ENCODE measurements around the gene PPA1. TPM values are rescaled to one million over a fixed set of nuclear protein-coding genes. Genes with fewer than 3 reads are reported as not detected.

The PPA1 gene
- total and polyA plus RNA-seq, 8 donors, result 83.5 to 122 (median 102) TPM

DNA sequence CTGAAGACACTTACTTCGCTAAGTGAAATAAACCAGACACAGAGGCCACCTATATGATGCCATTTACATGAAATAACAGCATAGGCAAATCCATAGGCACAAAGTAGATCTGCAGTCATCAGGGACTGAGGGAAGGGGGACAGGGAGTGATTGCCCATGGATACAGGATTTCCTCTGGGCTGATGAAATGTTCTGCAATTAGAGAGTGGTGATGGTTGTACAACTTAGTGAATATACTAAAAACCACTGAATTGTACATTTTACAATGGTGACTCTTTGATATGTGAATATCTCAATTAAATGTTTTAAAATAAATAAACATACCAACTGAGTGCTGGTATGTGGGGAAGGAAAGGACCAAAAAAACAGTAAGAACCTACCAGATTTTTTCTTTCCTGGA is 20.4 kb downstream of the PPA1 start:
- Histone ChIP-seq H3K9me3 (no peaks in the 10 kb centered on the region), H3K4me3 (no peak overlapping the region), H3K36me3 (peaks cover 3 to 57% (median 29%) of the 10 kb centered on the region in 3 donors), H3K4me1 (no peaks in the 10 kb centered on the region), H3K27me3 (no peaks in the 10 kb centered on the region), H3K27ac (no peak overlapping the region)
- FAIRE-seq (no peak), ATAC-seq (no peak), DNase-seq (no peak)
- WGBS, 2 donors, result 94 to 97% methylated on average over 1 of the region's 1 CpG
- intact Hi-C loops (cut with DNase I), result no loop called here
- TF ChIP-seq, protein P1, sequence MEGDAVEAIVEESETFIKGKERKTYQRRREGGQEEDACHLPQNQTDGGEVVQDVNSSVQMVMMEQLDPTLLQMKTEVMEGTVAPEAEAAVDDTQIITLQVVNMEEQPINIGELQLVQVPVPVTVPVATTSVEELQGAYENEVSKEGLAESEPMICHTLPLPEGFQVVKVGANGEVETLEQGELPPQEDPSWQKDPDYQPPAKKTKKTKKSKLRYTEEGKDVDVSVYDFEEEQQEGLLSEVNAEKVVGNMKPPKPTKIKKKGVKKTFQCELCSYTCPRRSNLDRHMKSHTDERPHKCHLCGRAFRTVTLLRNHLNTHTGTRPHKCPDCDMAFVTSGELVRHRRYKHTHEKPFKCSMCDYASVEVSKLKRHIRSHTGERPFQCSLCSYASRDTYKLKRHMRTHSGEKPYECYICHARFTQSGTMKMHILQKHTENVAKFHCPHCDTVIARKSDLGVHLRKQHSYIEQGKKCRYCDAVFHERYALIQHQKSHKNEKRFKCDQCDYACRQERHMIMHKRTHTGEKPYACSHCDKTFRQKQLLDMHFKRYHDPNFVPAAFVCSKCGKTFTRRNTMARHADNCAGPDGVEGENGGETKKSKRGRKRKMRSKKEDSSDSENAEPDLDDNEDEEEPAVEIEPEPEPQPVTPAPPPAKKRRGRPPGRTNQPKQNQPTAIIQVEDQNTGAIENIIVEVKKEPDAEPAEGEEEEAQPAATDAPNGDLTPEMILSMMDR (IDR thresholded peaks at IDR 0.05), result no peak

DNA sequence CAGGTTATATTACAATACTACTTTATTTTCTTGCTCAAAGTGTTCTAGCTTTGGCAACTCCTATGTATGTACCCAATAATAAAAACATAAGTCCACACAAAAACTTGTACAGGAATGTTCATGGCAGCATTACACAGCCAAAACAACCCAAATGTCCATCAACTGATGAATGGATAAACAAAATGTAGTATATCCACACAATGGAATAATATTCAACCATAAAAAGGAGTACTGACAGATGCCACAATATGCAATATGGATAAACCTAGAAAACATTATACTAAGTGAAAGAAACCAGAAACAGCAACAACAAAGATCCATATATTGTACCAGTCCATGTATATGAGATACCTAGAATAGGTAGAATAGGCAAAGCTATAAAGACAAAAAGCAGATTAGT is 21.0 kb downstream of the PPA1 start:
- FAIRE-seq, result no peak

DNA sequence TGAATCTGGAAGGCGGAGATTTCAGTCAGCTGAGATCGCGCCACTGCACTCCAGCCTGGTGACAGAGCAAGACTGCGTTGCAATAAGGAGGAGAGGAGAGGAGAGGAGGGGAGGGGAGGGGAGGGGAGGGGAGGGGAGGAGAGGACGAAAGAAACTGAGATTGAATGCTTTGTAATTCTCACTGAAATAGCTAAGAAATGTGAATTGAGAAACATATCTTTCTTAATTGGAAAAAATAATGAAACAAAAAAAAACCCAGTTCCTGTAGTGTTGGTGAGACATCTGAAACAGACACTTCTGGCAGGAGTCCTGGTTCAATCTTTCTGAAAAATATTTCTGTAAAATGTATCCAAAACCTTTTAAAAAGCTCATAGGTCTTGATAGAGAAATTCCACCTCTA is 26.5 kb downstream of the PPA1 start:
- H3K9me3 ChIP-seq, result no peaks in the 10 kb centered on the region
- H3K36me3 ChIP-seq, result peaks cover 7 to 86% (median 26%) of the 10 kb centered on the region in 3 donors
- TF ChIP-seq, protein P1 (IDR thresholded peaks at IDR 0.05), result no peak
- no peak overlapping the region for H3K4me3 ChIP-seq
- no peaks in the 10 kb centered on the region for H3K4me1 ChIP-seq
- ATAC-seq (no peak), FAIRE-seq (no peak), DNase-seq (no peak)
- H3K27ac ChIP-seq, result no peak overlapping the region
- WGBS, 2 donors, result 96 to 100% methylated on average over 1 to 5 of the region's 5 CpGs
- intact Hi-C loops (cut with DNase I), result no loop called here
- H3K27me3 ChIP-seq, result no peaks in the 10 kb centered on the region

More for the DNA sequence above, 21.0 kb downstream of the PPA1 start:
- Histone ChIP-seq H3K4me1 (no peaks in the 10 kb centered on the region), H3K27me3 (no peaks in the 10 kb centered on the region), H3K27ac (no peak overlapping the region), H3K9me3 (no peaks in the 10 kb centered on the region), H3K4me3 (no peak overlapping the region), H3K36me3 (peaks cover 3 to 58% (median 24%) of the 10 kb centered on the region in 3 donors)
- intact Hi-C loops (cut with DNase I), result no loop called here
- no peak for DNase-seq
- no peak for ATAC-seq
- TF ChIP-seq, protein P1 (IDR thresholded peaks at IDR 0.05), result no peak

DNA sequence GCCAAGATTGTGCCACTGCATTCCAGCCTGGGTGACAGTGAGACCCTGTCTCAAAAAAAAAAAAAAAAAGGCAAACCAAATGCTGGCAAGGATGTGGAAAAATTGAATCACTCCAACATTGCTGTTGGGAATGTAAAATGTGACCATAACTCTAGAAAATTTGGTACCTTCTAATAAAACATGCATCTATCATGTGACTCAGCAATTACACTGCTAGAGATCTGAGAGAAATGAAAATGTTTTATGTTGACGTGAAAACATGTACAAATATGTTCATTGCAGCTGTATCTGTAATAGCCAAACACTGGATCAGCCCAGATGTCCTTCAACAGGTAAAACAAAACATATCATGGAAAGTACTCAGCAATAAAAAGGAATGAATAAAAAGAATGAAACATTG is 32.1 kb downstream of the PPA1 start:
- Histone ChIP-seq H3K4me1 (no peaks in the 10 kb centered on the region), H3K36me3 (peaks cover 5 to 52% (median 14%) of the 10 kb centered on the region in 3 donors), H3K4me3 (no peak overlapping the region), H3K27me3 (no peaks in the 10 kb centered on the region), H3K9me3 (no peaks in the 10 kb centered on the region), H3K27ac (no peak overlapping the region)
- TF ChIP-seq, protein P1 (IDR thresholded peaks at IDR 0.05), result no peak
- no peak for FAIRE-seq
- intact Hi-C loops (cut with DNase I), result no loop called here
- DNase-seq, result no peak
- WGBS, 2 donors, result 73 to 82% methylated on average over 1 of the region's 1 CpG
- no peak for ATAC-seq

DNA sequence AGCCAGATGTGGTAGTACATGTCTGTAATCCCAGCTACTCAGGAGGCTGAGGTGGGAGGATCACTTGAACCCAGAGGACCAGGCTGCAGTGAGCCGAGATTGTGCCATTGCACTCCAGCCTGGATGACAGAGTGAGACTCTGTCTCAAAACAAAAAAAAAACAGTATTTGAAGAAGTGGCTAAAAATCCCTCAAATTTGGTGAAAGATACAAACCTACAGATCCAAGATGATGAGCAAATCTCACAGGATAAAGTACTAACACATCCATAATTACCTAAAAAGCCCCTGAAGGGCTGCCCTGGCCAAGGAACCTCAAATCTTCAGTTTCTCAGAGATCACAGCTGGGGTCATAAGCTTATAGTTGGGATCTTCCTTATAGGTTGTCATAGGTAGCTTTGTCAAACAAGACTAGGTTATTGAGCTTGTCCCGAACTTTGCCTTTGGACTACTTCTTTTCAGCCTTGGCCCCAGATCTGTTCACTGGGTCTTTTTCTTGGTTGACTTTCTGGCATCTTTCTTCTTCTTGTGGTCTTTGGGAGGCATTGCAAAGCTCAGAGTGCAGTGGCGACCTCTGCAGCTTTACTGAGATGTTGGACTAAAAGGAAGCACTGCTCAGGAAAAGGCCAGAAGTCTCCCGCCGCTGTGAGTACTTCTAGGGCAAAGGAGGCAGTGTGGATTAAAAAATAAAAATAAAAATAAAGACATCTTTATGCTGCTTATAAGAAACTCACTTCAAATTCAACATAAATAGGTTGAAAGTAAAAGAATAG is 34.3 kb downstream of the PPA1 start:
- intact Hi-C loops (cut with DNase I), result no loop called here
- DNase-seq (no peak), ATAC-seq (no peak), FAIRE-seq (no peak)
- 98 to 99% methylated on average over 5 of the region's 5 CpGs for WGBS, 2 donors
- Histone ChIP-seq H3K27me3 (no peaks in the 10 kb centered on the region), H3K27ac (no peak overlapping the region), H3K4me1 (no peaks in the 10 kb centered on the region), H3K4me3 (no peak overlapping the region), H3K36me3 (peaks cover 0 to 30% (median 14%) of the 10 kb centered on the region in 3 donors), H3K9me3 (no peaks in the 10 kb centered on the region)
- TF ChIP-seq, protein P1 (IDR thresholded peaks at IDR 0.05), result no peak

All from pancreas (tissue), 10 donors.